Effector memory CD4-positive, alpha-beta T cell (primary cell): Measurements from ENCODE around the gene CYP4V2.
"Not testable (repeated sequence)": the region's sequence is repeated elsewhere in the genome, so short reads cannot be mapped to it uniquely, and the experiment has no call there.

Source experiments
- DNase-seq, 3 donors: peaks; one replicate each; pipeline ENCODE4 v3.0.0-alpha.2; 2020
- H3K27ac ChIP-seq: 2 replicates; pipeline ENCODE4 v1.7.0; 2013; ENCODE audit warnings: mild to moderate bottlenecking, low read length, moderate library complexity; ENCODE audit not compliant: insufficient read depth, poor library complexity, severe bottlenecking
- H3K27me3 ChIP-seq: replicated peaks from 2 replicates; pipeline ENCODE4 v1.7.0; 2013; ENCODE audit warnings: mild to moderate bottlenecking, low read length; ENCODE audit not compliant: insufficient read depth, control insufficient read depth, poor library complexity, severe bottlenecking
- H3K36me3 ChIP-seq: 2 replicates; pipeline ENCODE4 v1.7.0; 2013; ENCODE audit warnings: mild to moderate bottlenecking, low read length, moderate library complexity; ENCODE audit not compliant: control insufficient read depth, insufficient read depth
- H3K4me1 ChIP-seq: 2 replicates; pipeline ENCODE4 v1.7.0; 2013; ENCODE audit warnings: low read length, mild to moderate bottlenecking; ENCODE audit not compliant: control insufficient read depth, insufficient read depth, poor library complexity, severe bottlenecking
- H3K4me3 ChIP-seq: 2 replicates; pipeline ENCODE4 v1.7.0; 2013; ENCODE audit warnings: low read length, low read depth, mild to moderate bottlenecking; ENCODE audit not compliant: insufficient read depth, poor library complexity, severe bottlenecking
- H3K9me3 ChIP-seq: 2 replicates; pipeline ENCODE4 v1.7.0; 2013; ENCODE audit warnings: mild to moderate bottlenecking, low read length, moderate library complexity; ENCODE audit not compliant: control insufficient read depth

The CYP4V2 gene

DNA sequence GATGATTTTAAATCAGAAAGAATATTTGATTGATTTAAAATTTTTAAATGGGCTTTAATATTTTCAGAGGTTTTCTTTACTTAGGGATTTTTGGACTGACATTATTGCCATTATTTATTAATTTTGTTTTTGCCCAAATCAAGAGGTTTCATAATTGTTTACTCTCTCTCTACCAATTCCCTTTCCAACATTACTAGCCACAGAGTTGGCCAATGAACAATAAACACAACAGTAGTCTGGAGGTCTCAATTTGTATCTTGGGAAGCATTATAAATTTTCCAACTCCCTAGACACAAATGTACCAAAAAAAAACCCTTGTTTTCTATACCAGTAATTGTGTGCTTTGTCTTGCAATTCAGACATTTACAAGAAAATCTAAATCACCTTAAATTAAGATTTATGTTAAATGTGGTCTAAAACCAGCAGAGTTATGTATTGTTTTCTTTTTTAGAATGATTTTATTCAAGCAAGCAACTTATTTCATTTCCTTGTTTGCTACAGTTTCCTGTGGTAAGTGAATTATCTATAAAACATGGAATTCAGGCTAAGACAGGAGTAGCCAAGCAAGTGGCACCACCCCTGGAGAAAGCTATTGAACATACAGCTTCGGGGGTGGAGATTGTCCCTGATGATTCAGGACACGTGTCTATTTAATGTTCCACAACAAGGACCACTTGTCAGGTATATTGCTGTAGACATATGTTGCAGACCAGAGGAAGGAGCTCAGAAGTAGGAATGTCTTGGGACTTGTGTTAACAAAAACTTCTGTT lies 36.6 kb downstream of the CYP4V2 start:
- Histone ChIP-seq H3K4me3 (no peak overlapping the region), H3K27me3 (no peaks in the 10 kb centered on the region), H3K9me3 (no peaks in the 10 kb centered on the region), H3K27ac (no peak overlapping the region), H3K4me1 (no peaks in the 10 kb centered on the region), H3K36me3 (no peaks in the 10 kb centered on the region)
- DNase-seq, result no peak

DNA sequence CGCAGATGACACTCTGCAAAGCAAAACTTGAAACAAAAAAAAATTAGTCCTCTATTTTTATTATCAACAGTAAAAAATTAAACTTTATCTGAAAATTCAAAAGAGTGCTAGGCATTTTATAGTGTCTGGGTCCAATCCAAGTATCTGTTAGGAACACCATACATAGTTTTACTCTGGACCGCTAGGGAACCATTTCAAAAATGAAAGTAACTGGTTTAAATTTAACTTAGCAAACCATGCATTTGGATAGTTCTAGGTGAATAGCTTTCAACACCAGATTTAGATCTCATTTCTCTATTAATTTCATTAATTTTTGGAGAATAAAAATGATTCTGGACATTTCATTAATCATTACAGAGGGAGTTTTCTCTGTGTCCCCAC lies 37.1 kb downstream of the CYP4V2 start:
- H3K36me3 ChIP-seq, result no peaks in the 10 kb centered on the region
- H3K4me3 ChIP-seq, result no peak overlapping the region
- H3K27me3 ChIP-seq, result no peaks in the 10 kb centered on the region
- DNase-seq, result no peak
- H3K4me1 ChIP-seq, result no peaks in the 10 kb centered on the region
- no peaks in the 10 kb centered on the region for H3K9me3 ChIP-seq
- H3K27ac ChIP-seq, result no peak overlapping the region

DNA sequence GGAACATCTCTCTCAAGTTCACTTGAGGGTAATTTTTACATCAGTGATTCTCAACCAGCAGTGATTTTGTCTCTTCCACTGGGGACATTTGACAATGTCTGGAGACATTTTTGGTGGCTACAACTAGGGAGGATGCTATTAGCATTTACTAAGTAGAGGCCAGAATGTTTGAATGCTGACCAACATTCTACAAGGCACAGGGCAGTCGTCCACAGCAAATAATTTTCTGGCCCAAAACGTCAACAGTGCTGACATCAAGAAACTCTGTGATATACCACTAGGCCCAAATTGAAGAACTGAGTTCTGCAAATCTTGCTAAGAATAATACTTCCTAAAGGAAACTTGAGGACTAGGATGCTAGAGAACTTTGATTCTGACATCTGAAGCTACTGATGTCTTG lies 43.0 kb downstream of the CYP4V2 start:
- no peaks in the 10 kb centered on the region for H3K27me3 ChIP-seq
- H3K4me1 ChIP-seq, result no peaks in the 10 kb centered on the region
- H3K4me3 ChIP-seq, result no peak overlapping the region
- H3K27ac ChIP-seq, result no peak overlapping the region
- no peaks in the 10 kb centered on the region for H3K9me3 ChIP-seq
- DNase-seq, result no peak
- H3K36me3 ChIP-seq, result no peaks in the 10 kb centered on the region

DNA sequence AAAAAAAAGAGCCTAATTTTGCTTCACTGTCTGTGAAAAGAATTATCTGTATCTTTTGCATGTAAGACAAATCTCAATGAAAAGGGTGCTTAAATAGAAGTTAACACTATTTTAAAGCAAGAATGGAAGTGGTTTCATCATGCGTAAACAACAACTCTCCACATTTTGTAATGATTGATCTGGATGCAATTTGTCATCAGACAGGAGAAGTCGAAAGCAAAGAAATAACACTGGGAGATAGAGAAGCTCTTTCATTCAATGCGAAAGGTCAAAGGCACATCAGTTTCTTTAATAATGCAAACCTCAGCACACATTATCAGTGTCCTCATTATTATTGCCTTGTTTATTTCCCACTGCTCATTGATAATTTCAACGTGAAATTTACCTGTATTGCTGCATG lies 44.8 kb downstream of the CYP4V2 start:
- Histone ChIP-seq H3K9me3 (no peaks in the 10 kb centered on the region), H3K27ac (no peak overlapping the region), H3K4me1 (no peaks in the 10 kb centered on the region), H3K27me3 (no peaks in the 10 kb centered on the region), H3K4me3 (no peak overlapping the region), H3K36me3 (no peaks in the 10 kb centered on the region)
- DNase-seq, result no peak

DNA sequence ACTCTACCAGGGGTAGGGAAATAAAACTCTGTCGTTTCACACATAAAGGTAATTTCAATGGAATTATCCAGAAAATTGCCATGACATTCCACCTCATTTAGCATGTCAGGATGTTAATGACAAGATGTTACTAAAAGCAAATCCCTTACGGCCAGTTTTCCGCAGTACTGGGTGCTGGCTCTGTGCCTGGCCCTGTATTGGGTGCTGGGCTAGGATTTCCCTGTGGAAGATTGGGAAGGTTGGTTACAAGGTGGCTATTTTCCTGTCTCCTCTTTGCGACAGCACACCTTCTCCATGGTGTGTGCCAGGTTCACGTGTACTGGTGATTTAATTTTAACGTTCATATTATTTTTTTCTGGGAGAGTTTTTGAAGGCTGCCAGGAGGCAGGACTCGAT lies 49.1 kb downstream of the CYP4V2 start:
- Histone ChIP-seq H3K27ac (no peak overlapping the region), H3K9me3 (no peaks in the 10 kb centered on the region)
- no peak for DNase-seq

DNA sequence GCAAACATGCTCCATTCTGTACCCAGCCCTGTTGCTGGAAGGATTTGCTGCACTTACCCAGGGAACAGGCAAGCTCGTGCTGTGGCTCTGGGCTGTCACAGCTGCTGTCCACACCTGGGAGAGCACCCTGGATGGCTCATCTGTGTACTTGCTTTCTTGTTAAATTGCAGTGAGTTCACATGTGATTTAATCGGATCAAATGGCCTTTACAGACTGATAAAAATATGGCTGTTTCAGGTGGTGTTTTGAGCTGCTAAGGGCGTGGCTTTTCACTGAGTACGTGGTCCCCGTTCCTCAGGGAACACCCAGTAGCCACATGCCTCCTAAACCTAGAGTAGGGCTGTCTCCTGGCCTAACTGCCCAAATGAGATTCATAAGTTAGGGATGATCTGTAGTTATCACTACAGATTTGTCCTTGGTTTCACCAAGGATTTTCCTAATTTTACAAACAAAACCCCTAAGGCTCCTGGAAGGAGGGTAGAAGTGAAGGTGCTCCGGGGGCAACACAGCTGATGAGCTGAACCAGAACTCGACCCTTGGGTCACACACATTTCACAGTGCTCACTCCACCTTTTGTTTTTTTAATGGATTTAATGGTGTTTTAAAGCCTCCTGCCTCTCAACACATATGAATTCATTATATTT lies 49.6 kb downstream of the CYP4V2 start:
- DNase-seq, result no peak
- Histone ChIP-seq H3K4me1 (no peaks in the 10 kb centered on the region), H3K4me3 (no peak overlapping the region), H3K27me3 (no peaks in the 10 kb centered on the region), H3K36me3 (no peaks in the 10 kb centered on the region), H3K9me3 (no peaks in the 10 kb centered on the region), H3K27ac (no peak overlapping the region)

More for the DNA sequence above, 49.1 kb downstream of the CYP4V2 start:
- Histone ChIP-seq H3K36me3 (no peaks in the 10 kb centered on the region), H3K4me1 (no peaks in the 10 kb centered on the region), H3K4me3 (no peak overlapping the region), H3K27me3 (no peaks in the 10 kb centered on the region)

DNA sequence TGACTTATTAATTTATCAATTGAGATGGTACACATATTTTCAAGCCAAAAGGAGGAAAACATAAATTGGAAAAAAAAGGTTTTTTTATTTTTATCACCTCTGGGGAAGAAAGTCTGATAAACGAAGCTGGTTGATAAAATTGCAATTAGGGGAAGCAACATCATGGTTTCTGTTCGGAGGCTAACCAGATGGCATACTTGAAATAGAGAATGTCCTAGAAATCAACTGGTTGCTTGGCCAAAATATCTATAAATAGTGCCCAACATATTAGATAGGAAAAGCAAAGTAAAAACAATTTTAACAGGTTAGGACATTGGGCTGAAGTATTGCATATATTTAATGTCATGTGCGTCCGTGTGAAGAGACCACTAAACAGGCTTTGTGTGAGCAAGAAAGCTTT lies 50.2 kb downstream of the CYP4V2 start:
- Histone ChIP-seq H3K4me1 (no peaks in the 10 kb centered on the region), H3K27me3 (no peaks in the 10 kb centered on the region), H3K27ac (no peak overlapping the region), H3K36me3 (no peaks in the 10 kb centered on the region), H3K9me3 (no peaks in the 10 kb centered on the region), H3K4me3 (no peak overlapping the region)
- no peak for DNase-seq

DNA sequence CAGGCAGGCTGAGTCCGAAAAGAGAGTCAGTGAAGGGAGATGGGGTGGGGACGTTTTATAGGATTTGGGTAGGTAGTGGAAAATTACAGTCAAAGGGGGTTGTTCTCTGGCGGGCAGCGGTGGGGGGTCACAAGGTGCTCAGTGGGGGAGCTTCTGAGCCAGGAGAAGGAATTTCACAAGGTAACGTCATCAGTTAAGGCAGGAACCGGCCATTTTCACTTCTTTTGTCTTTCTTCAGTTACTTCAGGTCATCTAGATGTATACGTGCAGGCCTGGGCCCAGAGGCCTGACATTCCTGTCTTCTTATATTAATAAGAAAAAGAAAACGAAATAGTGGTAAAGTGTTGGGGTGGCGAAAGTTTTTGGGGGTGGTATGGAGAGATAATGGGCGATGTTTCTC lies 50.7 kb downstream of the CYP4V2 start:
- not testable (repeated sequence) for H3K27me3 ChIP-seq, H3K4me1 ChIP-seq, H3K27ac ChIP-seq, H3K9me3 ChIP-seq, DNase-seq, H3K4me3 ChIP-seq, H3K36me3 ChIP-seq

DNA sequence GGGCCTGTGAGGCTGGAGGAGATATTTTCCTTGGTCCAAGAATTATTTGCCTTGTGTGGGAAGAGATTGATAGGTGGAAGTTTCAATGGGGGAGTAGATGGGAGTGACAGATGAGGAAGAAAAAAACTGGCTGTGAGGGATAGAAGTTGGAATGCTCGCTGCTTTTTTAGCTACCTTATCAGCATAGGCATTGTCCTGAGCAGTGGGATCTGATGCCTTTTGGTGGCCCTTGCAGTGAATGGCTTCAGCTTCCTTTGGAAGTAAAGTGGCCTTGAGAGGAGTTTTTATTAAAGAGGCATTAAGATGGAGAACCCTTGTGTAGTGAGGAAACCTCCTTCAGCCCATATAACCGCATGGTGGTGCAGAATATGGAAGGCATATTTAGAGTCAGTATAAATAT lies 52.0 kb downstream of the CYP4V2 start:
- Histone ChIP-seq H3K36me3 (no peaks in the 10 kb centered on the region), H3K27ac (no peak overlapping the region), H3K27me3 (no peaks in the 10 kb centered on the region), H3K4me1 (no peaks in the 10 kb centered on the region), H3K4me3 (no peak overlapping the region), H3K9me3 (no peaks in the 10 kb centered on the region)
- no peak for DNase-seq

DNA sequence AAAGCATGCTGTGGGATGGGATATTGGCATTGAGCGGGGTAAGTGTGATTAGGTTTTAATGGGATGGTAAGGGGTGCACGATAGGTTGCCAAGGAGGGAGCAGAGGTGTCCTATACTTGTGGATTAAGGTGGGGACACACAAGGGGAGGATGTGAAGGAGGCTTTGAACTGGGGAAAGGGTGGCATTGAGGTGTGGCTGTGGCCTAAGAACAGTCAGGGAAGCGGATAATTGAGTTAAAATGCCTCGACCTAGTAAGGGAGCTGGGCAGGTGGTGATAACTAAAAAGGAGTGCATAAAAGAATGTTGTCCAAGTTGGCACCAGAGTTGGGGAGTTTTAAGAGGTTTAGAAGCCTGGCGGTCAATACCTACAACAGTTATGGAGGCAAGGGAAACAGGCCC lies 53.5 kb downstream of the CYP4V2 start:
- no peaks in the 10 kb centered on the region for H3K4me1 ChIP-seq
- H3K36me3 ChIP-seq, result no peaks in the 10 kb centered on the region
- no peaks in the 10 kb centered on the region for H3K27me3 ChIP-seq
- H3K4me3 ChIP-seq, result no peak overlapping the region
- H3K9me3 ChIP-seq, result no peaks in the 10 kb centered on the region
- H3K27ac ChIP-seq, result no peak overlapping the region
- no peak for DNase-seq
